ENCODE measurements around the gene MEOX1.

MEOX1 gene

GRCh38 chr17:43671755-43672519 is 10.2 kb upstream of the MEOX1 start:
- no peak for DNase-seq
- Mint-ChIP-seq H3K9me3 (no peaks in the 10 kb centered on the region), H3K4me1 (peaks cover 44% of the 10 kb centered on the region), H3K36me3 (no peaks in the 10 kb centered on the region), H3K27ac (no peak overlapping the region), H3K27me3 (peaks cover 28% of the 10 kb centered on the region), H3K4me3 (no peak overlapping the region)
- CTCF ChIA-PET = interaction anchor here (1.4 to 2.8 kb wide), 2 partner anchors 10 to 37 kb away, joined by 3 to 10 read pairs; partner anchors contain the start of gene MEOX1

GRCh38 chr17:43671031-43671692 is 9.4 kb upstream of the MEOX1 start:
- CTCF ChIA-PET = no interaction called here
- Mint-ChIP-seq H3K36me3 (no peaks in the 10 kb centered on the region), H3K4me1 (peaks cover 42% of the 10 kb centered on the region), H3K27me3 (peaks cover 21% of the 10 kb centered on the region), H3K4me3 (no peak overlapping the region), H3K9me3 (no peaks in the 10 kb centered on the region), H3K27ac (no peak overlapping the region)
- no peak for DNase-seq

- Mint-ChIP-seq H3K4me3 (no peak overlapping the region), H3K36me3 (no peaks in the 10 kb centered on the region), H3K4me1 (peaks cover 45% of the 10 kb centered on the region), H3K27me3 (peaks cover 18% of the 10 kb centered on the region), H3K27ac (no peak overlapping the region), H3K9me3 (no peaks in the 10 kb centered on the region)
- DNase-seq = no peak
- CTCF ChIA-PET = interaction anchor here (1.3 kb wide), 1 partner anchor 277 kb away, joined by 5 read pairs; no protein-coding TSS in a partner anchor
Measured at GRCh38 chr17:43670645-43671030, 8.9 kb upstream of the MEOX1 start.

DNA sequence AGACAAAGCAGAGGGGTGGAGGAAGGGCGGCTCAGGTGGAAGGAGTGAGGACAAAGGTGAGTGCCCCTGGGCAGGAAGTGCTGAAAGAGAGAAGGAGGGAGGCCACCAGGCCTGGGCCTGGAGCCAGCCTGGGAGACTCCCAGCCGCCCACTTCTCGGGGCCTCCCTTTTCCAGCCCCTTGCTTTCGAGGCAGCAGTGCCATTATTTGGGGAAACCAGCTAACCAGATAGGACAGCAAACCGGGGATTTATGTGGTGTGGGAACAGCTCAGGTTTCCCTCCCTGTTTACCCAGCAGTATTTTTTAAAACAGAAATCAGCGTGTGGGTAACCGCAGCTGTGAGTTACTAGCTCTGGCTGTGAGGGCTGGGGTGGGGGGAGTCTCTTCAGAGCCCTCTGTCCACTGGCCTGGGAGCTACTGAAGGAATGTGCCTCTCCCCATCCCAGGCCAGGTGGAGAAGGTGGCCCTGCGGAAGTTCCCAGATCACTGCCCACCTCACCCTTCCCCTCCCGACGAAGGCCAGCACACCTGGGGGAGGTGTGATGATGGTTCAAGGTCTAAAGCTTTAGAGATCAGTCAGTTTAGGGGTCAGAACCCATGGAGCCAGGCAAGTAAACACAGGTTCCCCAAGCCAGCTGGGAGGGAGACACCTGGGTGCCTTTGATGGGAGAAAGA is 8.4 kb upstream of the MEOX1 start:
- peaks cover 44% of the 10 kb centered on the region for H3K4me1 Mint-ChIP-seq
- CTCF ChIA-PET = interaction anchor here (1.3 kb wide), 1 partner anchor 276 kb away, joined by 5 read pairs; no protein-coding TSS in a partner anchor
- H3K9me3 Mint-ChIP-seq = no peaks in the 10 kb centered on the region
- H3K4me3 Mint-ChIP-seq = no peak overlapping the region
- DNase-seq = peak; percentile 37
- no peaks in the 10 kb centered on the region for H3K36me3 Mint-ChIP-seq
- H3K27ac Mint-ChIP-seq = peak overlapping the region; percentile 79
- peaks cover 12% of the 10 kb centered on the region for H3K27me3 Mint-ChIP-seq

DNA sequence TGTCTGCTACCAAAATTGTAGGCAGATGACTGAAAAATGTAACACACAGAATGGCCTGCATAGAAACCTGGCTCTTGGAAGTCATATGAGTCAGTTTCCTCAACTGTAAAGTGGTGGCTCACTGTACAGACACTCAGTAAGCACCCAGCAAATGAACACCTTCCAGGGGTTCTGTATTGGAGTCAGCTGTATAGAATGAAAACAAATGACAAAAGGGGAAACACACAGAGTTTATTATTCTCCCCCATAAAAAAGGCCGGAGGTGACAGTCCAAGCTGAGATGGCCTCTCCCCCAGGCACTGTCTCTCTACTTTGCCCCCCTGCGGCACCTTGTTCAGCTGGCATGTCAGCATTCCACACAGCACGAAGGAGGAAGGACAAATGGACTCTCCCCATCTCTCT is 6.2 kb upstream of the MEOX1 start:
- peak overlapping the region; percentile 28 for H3K27ac Mint-ChIP-seq
- H3K4me3 Mint-ChIP-seq = no peak overlapping the region
- peaks cover 4% of the 10 kb centered on the region for H3K27me3 Mint-ChIP-seq
- CTCF ChIA-PET = no interaction called here
- no peaks in the 10 kb centered on the region for H3K9me3 Mint-ChIP-seq
- H3K4me1 Mint-ChIP-seq = peaks cover 48% of the 10 kb centered on the region
- H3K36me3 Mint-ChIP-seq = no peaks in the 10 kb centered on the region
- no peak for DNase-seq

GRCh38 chr17:43667506-43667905 is 5.8 kb upstream of the MEOX1 start:
- CTCF ChIA-PET = no interaction called here
- Mint-ChIP-seq H3K9me3 (no peaks in the 10 kb centered on the region), H3K4me3 (no peak overlapping the region), H3K36me3 (no peaks in the 10 kb centered on the region), H3K27ac (no peak overlapping the region), H3K27me3 (peaks cover 7% of the 10 kb centered on the region), H3K4me1 (peaks cover 49% of the 10 kb centered on the region)
- DNase-seq = no peak

GRCh38 chr17:43665937-43666236 is 4.2 kb upstream of the MEOX1 start:
- Mint-ChIP-seq H3K9me3 (no peaks in the 10 kb centered on the region), H3K27ac (no peak overlapping the region), H3K4me3 (no peak overlapping the region), H3K36me3 (no peaks in the 10 kb centered on the region), H3K4me1 (peaks cover 62% of the 10 kb centered on the region), H3K27me3 (peaks cover 17% of the 10 kb centered on the region)
- no peak for DNase-seq
- CTCF ChIA-PET = interaction anchor here (1.4 to 1.9 kb wide), 2 partner anchors 8 to 10 kb away, joined by 6 to 7 read pairs; no protein-coding TSS in a partner anchor

- H3K27ac Mint-ChIP-seq = no peak overlapping the region
- H3K27me3 Mint-ChIP-seq = peaks cover 22% of the 10 kb centered on the region
- no peaks in the 10 kb centered on the region for H3K9me3 Mint-ChIP-seq
- H3K4me3 Mint-ChIP-seq = no peak overlapping the region
- peaks cover 66% of the 10 kb centered on the region for H3K4me1 Mint-ChIP-seq
- DNase-seq = no peak
- H3K36me3 Mint-ChIP-seq = no peaks in the 10 kb centered on the region
- CTCF ChIA-PET = interaction anchor here (0.6 to 1.9 kb wide), 3 partner anchors 8 to 301 kb away, joined by 3 to 7 read pairs (median 6); no protein-coding TSS in a partner anchor
Measured at GRCh38 chr17:43665084-43665936, 3.6 kb upstream of the MEOX1 start.

DNA sequence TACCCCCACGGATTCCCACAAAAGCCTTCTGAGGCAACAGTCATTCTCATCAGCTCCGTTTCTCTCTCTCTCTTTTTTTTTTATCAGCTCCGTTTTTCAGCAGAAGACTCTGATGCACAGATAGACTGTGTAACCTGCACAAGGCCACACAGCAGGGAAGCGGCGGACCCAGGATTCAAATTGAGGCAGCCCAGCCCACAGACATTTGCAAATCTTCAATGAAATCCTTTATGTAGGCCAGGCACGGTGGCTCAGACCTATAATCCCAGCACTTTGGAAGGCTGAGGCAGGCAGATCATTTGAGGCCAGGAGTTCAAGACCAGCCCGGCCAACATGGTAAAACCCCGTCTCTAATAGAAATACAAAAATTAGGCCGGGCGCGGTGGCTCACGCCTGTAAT is 2.4 kb upstream of the MEOX1 start:
- no peak overlapping the region for H3K27ac Mint-ChIP-seq
- peaks cover 58% of the 10 kb centered on the region for H3K4me1 Mint-ChIP-seq
- H3K36me3 Mint-ChIP-seq = no peaks in the 10 kb centered on the region
- H3K27me3 Mint-ChIP-seq = peaks cover 29% of the 10 kb centered on the region
- no peak overlapping the region for H3K4me3 Mint-ChIP-seq
- DNase-seq = no peak
- CTCF ChIA-PET = interaction anchor here (1.9 kb wide), 1 partner anchor 10 kb away, joined by 6 read pairs; no protein-coding TSS in a partner anchor
- no peaks in the 10 kb centered on the region for H3K9me3 Mint-ChIP-seq

DNA sequence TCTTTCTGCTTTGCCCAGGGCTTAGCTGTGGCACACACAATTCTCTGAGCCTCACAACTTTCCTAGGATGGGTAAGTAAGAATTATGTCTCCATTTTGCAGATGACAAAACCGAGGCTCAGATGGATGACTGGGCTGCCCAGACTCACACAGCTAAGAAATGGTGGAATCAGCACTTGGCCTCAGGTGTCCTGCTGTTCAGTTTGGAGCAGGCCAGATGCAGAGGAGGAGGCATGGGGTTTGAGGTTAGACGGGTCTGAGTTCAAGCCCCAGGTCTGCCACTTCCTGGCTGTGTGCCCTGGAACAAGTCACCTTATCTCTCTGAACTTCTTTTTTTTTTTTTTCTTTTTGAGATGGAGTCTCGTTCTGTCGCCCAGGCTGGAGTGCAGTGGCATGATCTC is 1.7 kb upstream of the MEOX1 start:
- Mint-ChIP-seq H3K27me3 (peaks cover 33% of the 10 kb centered on the region), H3K27ac (peak overlapping the region; percentile 89), H3K4me3 (no peak overlapping the region), H3K9me3 (no peaks in the 10 kb centered on the region), H3K36me3 (no peaks in the 10 kb centered on the region), H3K4me1 (peaks cover 61% of the 10 kb centered on the region)
- CTCF ChIA-PET = interaction anchor here (2.6 kb wide), 1 partner anchor 10 kb away, joined by 10 read pairs; no protein-coding TSS in a partner anchor
- no peak for DNase-seq

DNA sequence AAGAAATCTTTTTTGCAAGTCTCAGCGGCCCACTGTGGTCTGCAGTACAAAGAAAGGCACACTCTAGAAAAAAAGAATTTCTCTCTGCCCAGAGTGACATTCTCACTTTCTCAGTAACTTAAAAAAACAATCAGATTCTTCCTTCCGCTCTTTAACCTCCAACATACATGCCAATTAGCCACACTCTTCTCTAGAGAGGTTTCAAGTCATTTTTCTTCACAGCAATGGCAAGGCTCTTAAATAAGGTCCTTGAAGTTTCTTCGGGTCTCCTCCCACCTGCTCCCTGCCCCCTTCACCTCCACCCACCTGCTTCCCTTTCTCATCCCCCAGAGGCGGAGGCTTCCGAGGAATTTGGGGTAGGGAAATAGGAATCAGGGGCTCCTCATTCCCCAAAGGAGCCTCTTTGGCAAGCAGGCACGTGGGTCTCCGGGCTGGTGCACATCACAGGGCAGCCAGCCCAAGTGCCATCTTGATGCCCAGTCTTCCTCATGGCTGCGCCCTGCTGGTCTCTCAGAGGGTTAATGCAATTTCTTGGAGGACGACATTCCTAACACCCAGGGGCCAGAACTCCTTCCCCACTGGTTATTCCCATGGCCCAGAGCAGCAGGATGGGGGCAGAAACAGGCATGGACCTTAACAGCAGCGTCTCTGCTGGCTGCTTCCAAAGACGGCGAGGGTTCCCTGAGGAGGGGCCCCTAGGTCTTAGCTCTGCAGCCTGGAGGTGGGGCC is 855 bp upstream of the MEOX1 start:
- Mint-ChIP-seq H3K4me1 (peaks cover 58% of the 10 kb centered on the region), H3K9me3 (no peaks in the 10 kb centered on the region)
- CTCF ChIA-PET = interaction anchor here (2.6 kb wide), 1 partner anchor 10 kb away, joined by 10 read pairs; no protein-coding TSS in a partner anchor

DNA sequence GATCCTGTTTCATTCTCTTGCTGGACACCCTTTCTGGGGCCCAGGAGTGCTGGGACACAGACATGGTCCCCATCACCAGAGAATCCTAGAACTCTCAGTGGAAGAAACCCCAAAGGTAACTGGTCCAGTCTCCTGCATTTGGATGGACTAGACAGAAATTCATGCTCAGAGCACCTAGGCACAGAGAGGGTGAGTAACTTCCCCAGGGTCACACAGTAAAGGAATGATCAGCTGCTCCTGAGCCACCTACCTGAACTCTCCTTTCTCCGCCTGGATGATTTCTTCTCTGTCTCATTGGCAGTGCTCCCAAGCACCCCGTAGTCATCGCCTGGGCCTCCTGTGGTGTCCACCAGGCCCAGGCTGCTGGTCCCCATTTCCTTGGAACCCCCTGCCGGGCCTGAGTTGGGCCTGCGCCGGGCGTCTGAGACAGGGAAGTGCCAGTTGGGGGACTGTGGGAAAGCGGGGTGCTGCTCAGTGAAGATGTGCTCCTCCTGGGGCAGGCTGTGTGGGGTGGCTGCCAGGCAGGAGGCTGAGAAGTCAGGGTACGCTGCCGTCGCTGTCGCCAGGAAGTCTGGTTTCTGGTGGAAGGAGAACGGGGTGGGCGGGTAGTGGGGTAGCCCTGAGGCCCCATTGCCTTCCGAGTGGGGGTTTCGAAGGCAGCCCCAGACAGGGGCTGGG is 767 bp downstream of the MEOX1 start:
- DNase-seq = peak; percentile 42
- CTCF ChIA-PET = interaction anchor here (2.6 kb wide), 1 partner anchor 12 kb away, joined by 10 read pairs; no protein-coding TSS in a partner anchor
- Mint-ChIP-seq H3K27me3 (peaks cover 33% of the 10 kb centered on the region), H3K27ac (peak overlapping the region; percentile 89), H3K4me3 (peak overlapping the region; percentile 59), H3K4me1 (peaks cover 63% of the 10 kb centered on the region), H3K9me3 (no peaks in the 10 kb centered on the region), H3K36me3 (peaks cover 2% of the 10 kb centered on the region)

More for the DNA sequence above, 855 bp upstream of the MEOX1 start:
- Mint-ChIP-seq H3K36me3 (no peaks in the 10 kb centered on the region), H3K27ac (peak overlapping the region; percentile 89), H3K27me3 (peaks cover 33% of the 10 kb centered on the region), H3K4me3 (peak overlapping the region; percentile 59)
- peak; percentile 38 for DNase-seq

All from activated naive CD4-positive, alpha-beta T cell treated with anti-CD3 and anti-CD28 coated beads, Interleukin-2, amount 10 ng/mL, durations not matched to agents 7 days and 5 days (primary cell).